Measurements from ENCODE around the gene TIGIT.

DNA sequence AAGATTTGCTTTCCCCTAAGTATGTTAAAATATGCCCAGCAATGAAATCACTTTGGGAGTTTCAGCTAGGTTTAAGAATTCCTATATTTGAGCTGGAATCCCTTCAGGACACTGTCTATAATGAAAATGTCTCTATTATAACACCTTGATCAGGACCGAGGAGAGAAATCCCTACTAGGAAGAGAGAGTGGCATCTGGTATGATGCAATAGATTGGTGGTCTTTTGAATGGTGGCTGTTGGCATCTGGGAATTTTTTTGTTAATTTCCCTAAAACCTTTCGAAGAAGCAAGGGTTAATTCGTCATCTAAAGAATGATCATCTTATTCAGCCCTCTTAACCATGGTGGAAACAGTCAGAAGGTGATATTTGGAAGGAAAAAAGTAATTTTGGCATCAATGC, 43.0 kb downstream of the TIGIT start:
- TF ChIP-seq EP300 (IDR thresholded peaks at IDR 0.05; ENCODE audit: low read depth) (no peak), POLR2AphosphoS5 (IDR thresholded peaks at IDR 0.05) (no peak), POLR2A (IDR thresholded peaks at IDR 0.05) (no peak)
- TF ChIP-seq, protein P1, sequence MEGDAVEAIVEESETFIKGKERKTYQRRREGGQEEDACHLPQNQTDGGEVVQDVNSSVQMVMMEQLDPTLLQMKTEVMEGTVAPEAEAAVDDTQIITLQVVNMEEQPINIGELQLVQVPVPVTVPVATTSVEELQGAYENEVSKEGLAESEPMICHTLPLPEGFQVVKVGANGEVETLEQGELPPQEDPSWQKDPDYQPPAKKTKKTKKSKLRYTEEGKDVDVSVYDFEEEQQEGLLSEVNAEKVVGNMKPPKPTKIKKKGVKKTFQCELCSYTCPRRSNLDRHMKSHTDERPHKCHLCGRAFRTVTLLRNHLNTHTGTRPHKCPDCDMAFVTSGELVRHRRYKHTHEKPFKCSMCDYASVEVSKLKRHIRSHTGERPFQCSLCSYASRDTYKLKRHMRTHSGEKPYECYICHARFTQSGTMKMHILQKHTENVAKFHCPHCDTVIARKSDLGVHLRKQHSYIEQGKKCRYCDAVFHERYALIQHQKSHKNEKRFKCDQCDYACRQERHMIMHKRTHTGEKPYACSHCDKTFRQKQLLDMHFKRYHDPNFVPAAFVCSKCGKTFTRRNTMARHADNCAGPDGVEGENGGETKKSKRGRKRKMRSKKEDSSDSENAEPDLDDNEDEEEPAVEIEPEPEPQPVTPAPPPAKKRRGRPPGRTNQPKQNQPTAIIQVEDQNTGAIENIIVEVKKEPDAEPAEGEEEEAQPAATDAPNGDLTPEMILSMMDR (IDR thresholded peaks at IDR 0.05), result no peak
